Transverse colon (tissue), 3 donors: ENCODE measurements around the gene DAP3.
"Not testable (repeated sequence)": the region's sequence is repeated elsewhere in the genome, so short reads cannot be mapped to it uniquely, and the experiment has no call there.

Experiments
- POLR2A ChIP-seq: fragments of 450-650 bp; IDR thresholded peaks from one replicate; pipeline ENCODE4 v1.6.1; 2016; ENCODE audit warnings: antibody characterized with exemption, mild to moderate bottlenecking, moderate library complexity
- TF ChIP-seq, protein P1 (sequence below), 5 experiments: fragments of 200-600 bp in 3 of 5; fragments of 450-650 bp in 2 of 5; sonication (generic) in 3 of 5; IDR thresholded peaks; 1 replicate in 2 of 5; 2 replicates in 3 of 5; pipeline ENCODE4 v1.5.1; 2016 to 2017; ENCODE audit warnings: antibody characterized with exemption in 5 of 5, inconsistent platforms in 3 of 5, mild to moderate bottlenecking in 2 of 5, moderate library complexity in 1 of 5

- TF ChIP-seq, protein P1, sequence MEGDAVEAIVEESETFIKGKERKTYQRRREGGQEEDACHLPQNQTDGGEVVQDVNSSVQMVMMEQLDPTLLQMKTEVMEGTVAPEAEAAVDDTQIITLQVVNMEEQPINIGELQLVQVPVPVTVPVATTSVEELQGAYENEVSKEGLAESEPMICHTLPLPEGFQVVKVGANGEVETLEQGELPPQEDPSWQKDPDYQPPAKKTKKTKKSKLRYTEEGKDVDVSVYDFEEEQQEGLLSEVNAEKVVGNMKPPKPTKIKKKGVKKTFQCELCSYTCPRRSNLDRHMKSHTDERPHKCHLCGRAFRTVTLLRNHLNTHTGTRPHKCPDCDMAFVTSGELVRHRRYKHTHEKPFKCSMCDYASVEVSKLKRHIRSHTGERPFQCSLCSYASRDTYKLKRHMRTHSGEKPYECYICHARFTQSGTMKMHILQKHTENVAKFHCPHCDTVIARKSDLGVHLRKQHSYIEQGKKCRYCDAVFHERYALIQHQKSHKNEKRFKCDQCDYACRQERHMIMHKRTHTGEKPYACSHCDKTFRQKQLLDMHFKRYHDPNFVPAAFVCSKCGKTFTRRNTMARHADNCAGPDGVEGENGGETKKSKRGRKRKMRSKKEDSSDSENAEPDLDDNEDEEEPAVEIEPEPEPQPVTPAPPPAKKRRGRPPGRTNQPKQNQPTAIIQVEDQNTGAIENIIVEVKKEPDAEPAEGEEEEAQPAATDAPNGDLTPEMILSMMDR (IDR thresholded peaks at IDR 0.05) = not testable (repeated sequence)
- TF ChIP-seq POLR2A = not testable (repeated sequence)
Observed at GRCh38 chr1:155747586-155747985, 58.7 kb downstream of the DAP3 start.
